Endothelial cell of umbilical vein (primary cell): ENCODE data around the gene MED16. TPM values are rescaled to one million over a fixed set of nuclear protein-coding genes. Genes with fewer than 3 reads are reported as not detected.

Source experiments
- BruUV-seq: library from RNA; stranded (reverse); fragments of 400-500 nt; replicated peaks from 2 replicates; lab custom pipeline; 2021; lab: Mats Ljungman, UMichigan
- CTCF ChIA-PET: fragments of 300-600, 350-600 bp; sonication (Branson Sonifier 250); formaldehyde crosslinking; loops from one replicate; lab custom pipeline; 2021; ENCODE audit warnings: antibody characterized with exemption, inconsistent platforms; lab: Charles Lee
- POLR2A ChIA-PET: fragments of 300-600, 350-600 bp; sonication (Branson Sonifier 250); formaldehyde crosslinking; loops from one replicate; lab custom pipeline; 2021; ENCODE audit warnings: antibody characterized with exemption, inconsistent platforms; lab: Charles Lee
- DNase-seq: peaks from one replicate; pipeline ENCODE4 v3.0.0-alpha.2; 2011; ENCODE audit warnings: low read depth, low spot score
- FAIRE-seq: peaks from 2 replicates; lab custom pipeline; 2011; peaks lifted over from hg19 to GRCh38; lab: Jason Lieb, UNC
- H2AFZ ChIP-seq: 2 replicates; pipeline ENCODE4 v1.6.0; 2012; ENCODE audit warnings: low read depth, low read length, control low read depth, inconsistent platforms
- H3K27ac ChIP-seq: 2 replicates; pipeline ENCODE4 v1.5.1; 2011; ENCODE audit warnings: low read depth, mild to moderate bottlenecking, control low read depth, low read length, moderate library complexity; ENCODE audit not compliant: insufficient read depth
- H3K27me3 ChIP-seq, 2 experiments: 2 replicates each; pipeline versions ENCODE4 v1.6.0 to v1.6.1; 2011; ENCODE audit warnings: low read length in 2 of 2, mixed read lengths in 1 of 2; ENCODE audit not compliant: control insufficient read depth in 2 of 2, insufficient read depth in 2 of 2
- H3K36me3 ChIP-seq, 2 experiments: 2 replicates in 1 of 2; 3 replicates in 1 of 2; pipeline ENCODE4 v1.5.1; 2011; ENCODE audit warnings: low read length in 2 of 2, mild to moderate bottlenecking in 1 of 2, moderate library complexity in 1 of 2; ENCODE audit not compliant: control insufficient read depth in 2 of 2, insufficient read depth in 2 of 2; ENCODE audit errors: extremely low read depth in 1 of 2
- H3K4me1 ChIP-seq: 3 replicates; pipeline ENCODE4 v1.5.1; 2011; ENCODE audit warnings: mild to moderate bottlenecking, low read length; ENCODE audit not compliant: control insufficient read depth, insufficient read depth; ENCODE audit errors: extremely low read depth
- H3K4me2 ChIP-seq: 2 replicates; pipeline ENCODE4 v1.6.1; 2011; ENCODE audit warnings: low read length, control low read depth, mixed read lengths; ENCODE audit not compliant: insufficient read depth
- H3K4me3 ChIP-seq, 3 experiments: fragments of 200-600 bp in 1 of 3; sonication (generic), shearing (Covaris generic) in 1 of 3; replicated peaks in 1 of 3; 2 replicates each; pipeline ENCODE4 v1.5.1; 2011 to 2016; ENCODE audit warnings: control low read depth in 3 of 3, low read length in 3 of 3, mild to moderate bottlenecking in 2 of 3, inconsistent platforms in 1 of 3, low read depth in 1 of 3, moderate library complexity in 1 of 3; ENCODE audit not compliant: insufficient read depth in 1 of 3
- H3K79me2 ChIP-seq: 2 replicates; pipeline ENCODE4 v1.6.0; 2012; ENCODE audit warnings: low read length, inconsistent platforms; ENCODE audit not compliant: control insufficient read depth, insufficient read depth
- H3K9ac ChIP-seq: replicated peaks from 2 replicates; pipeline ENCODE3; 2011; ENCODE audit warnings: low read length, control low read depth; ENCODE audit not compliant: insufficient read depth; ENCODE audit errors: extremely low read depth
- H3K9me1 ChIP-seq: replicated peaks from 3 replicates; pipeline ENCODE4 v1.6.0; 2011; ENCODE audit warnings: mild to moderate bottlenecking, low read length; ENCODE audit not compliant: control insufficient read depth, insufficient read depth; ENCODE audit errors: extremely low read depth
- H3K9me3 ChIP-seq: replicated peaks from 2 replicates; pipeline ENCODE4 v1.5.1; 2012; ENCODE audit warnings: low read length, inconsistent platforms; ENCODE audit not compliant: control insufficient read depth, insufficient read depth
- H4K20me1 ChIP-seq: replicated peaks from 2 replicates; pipeline ENCODE3; 2011; ENCODE audit warnings: mild to moderate bottlenecking, low read length; ENCODE audit not compliant: control insufficient read depth, insufficient read depth; ENCODE audit errors: extremely low read depth
- EZH2 ChIP-seq: IDR thresholded peaks from 2 replicates; pipeline ENCODE4 v1.6.1; 2012; ENCODE audit warnings: borderline replicate concordance, low read depth, mild to moderate bottlenecking, moderate library complexity, low read length, inconsistent platforms; ENCODE audit not compliant: severe bottlenecking
- FOS ChIP-seq: IDR thresholded peaks from 2 replicates; pipeline ENCODE4 v1.6.1; 2011; ENCODE audit warnings: mild to moderate bottlenecking, low read length, moderate library complexity, borderline replicate concordance; ENCODE audit not compliant: insufficient read depth
- GATA2 ChIP-seq: IDR thresholded peaks from 2 replicates; pipeline ENCODE4 v1.7.0; 2011; ENCODE audit warnings: low read depth, mild to moderate bottlenecking, moderate library complexity, mixed read lengths, low read length; ENCODE audit not compliant: insufficient read length, insufficient read depth
- JUN ChIP-seq: IDR thresholded peaks from 2 replicates; pipeline ENCODE4 v1.6.1; 2011; ENCODE audit warnings: borderline replicate concordance, low read depth; ENCODE audit not compliant: insufficient read length, insufficient read depth
- MYC ChIP-seq: IDR thresholded peaks from one replicate; pipeline ENCODE4 v1.6.1; 2011; ENCODE audit warnings: mild to moderate bottlenecking, low read depth, low read length
- POLR2A ChIP-seq: IDR thresholded peaks from 2 replicates; pipeline ENCODE4 v1.6.1; 2012; ENCODE audit warnings: low read depth, mild to moderate bottlenecking, control low read depth, low read length
- POLR2AphosphoS5 ChIP-seq: IDR thresholded peaks from 2 replicates; pipeline ENCODE4 v1.6.1; 2012; ENCODE audit warnings: low read depth, mild to moderate bottlenecking, control low read depth, low read length, moderate library complexity; ENCODE audit not compliant: insufficient read depth
- dilution Hi-C: fragments of 300-500 bp; cut with MboI; formaldehyde crosslinking; loops from one replicate; pipeline ENCODE4 v1.15.0; 2019; ENCODE audit warnings: low sequenced_read_pairs; ENCODE audit not compliant: extremely low pct_ligation_motif_present
- intact Hi-C: fragments of 100-400 bp; cut with micrococcal nuclease; formaldehyde crosslinking; loops from one replicate; pipeline ENCODE4 v1.10.0; 2022
- polyA plus RNA-seq, 4 experiments: library from polyadenylated mRNA; depleted of rRNA in 3 of 4; stranded (reverse) in 3 of 4; unstranded in 1 of 4; fragments of >200 nt; gene quantifications; 2 replicates each; pipeline versions ENCODE4 v1.2.1 to v1.2.3, GENCODE V29; 2011 to 2012; ENCODE audit warnings: missing spikeins in 1 of 4
- total RNA-seq: library from RNA; stranded (reverse); gene quantifications from 2 replicates; pipeline ENCODE4 v1.2.3, GENCODE V29; 2021
- TF ChIP-seq, protein P1 (sequence below), 2 donors: IDR thresholded peaks; 1 replicate in 1 of 2; 2 replicates in 1 of 2; pipeline ENCODE4 v1.5.1; 2011; ENCODE audit warnings: low read length in 2 of 2, mild to moderate bottlenecking in 2 of 2, moderate library complexity in 2 of 2, control low read depth in 1 of 2, inconsistent platforms in 1 of 2, low read depth in 1 of 2; ENCODE audit not compliant: insufficient read depth in 1 of 2; ENCODE audit errors: extremely low read depth in 1 of 2
- TF ChIP-seq, protein P2 (sequence below): IDR thresholded peaks from 2 replicates; pipeline ENCODE4 v1.6.1; 2011; ENCODE audit not compliant: insufficient read depth, insufficient read length

MED16 gene
- total and polyA plus RNA-seq, 2 donors (not counting 3 experiments of a cell fraction or from before 2014, with no cell fraction given) = 63.1 to 66.5 TPM

DNA sequence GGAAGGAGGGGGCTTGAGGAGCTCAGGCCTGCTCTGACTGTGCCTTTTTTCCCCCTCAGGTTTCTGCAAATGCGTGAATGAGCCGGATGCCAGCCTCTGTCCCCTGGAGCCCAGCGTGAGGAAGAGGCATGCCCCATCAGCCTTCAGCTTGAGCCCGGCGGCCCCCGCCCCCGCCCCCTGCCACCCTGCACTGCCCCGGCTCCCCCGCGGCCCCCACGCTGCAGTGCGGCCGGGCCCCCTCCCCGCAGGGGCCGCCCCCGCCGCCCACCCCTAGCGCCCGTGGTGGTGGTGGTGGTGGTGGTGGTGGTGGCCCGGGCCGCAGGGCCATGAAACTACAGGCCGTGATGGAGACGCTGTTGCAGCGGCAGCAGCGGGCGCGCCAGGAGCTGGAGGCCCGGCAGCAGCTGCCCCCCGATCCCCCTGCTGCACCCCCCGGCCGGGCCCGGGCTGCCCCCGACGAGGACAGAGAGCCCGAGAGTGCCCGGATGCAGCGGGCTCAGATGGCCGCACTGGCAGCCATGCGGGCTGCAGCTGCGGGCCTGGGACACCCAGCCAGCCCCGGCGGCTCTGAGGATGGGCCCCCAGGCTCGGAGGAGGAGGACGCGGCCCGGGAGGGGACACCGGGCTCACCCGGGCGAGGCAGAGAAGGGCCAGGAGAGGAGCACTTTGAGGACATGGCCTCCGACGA, 36.4 kb upstream of the MED16 start:
- Histone ChIP-seq H3K27me3 (no peaks in the 10 kb centered on the region), H4K20me1 (no peaks in the 10 kb centered on the region), H3K79me2 (no peaks in the 10 kb centered on the region), H3K9me1 (no peaks in the 10 kb centered on the region), H3K4me3 (no peak overlapping the region), H3K36me3 (no peaks in the 10 kb centered on the region), H3K4me1 (peaks cover 12% of the 10 kb centered on the region), H3K27ac (no peak overlapping the region), H2AFZ (no peak overlapping the region), H3K9me3 (no peaks in the 10 kb centered on the region), H3K9ac (no peak overlapping the region), H3K4me2 (no peak overlapping the region)
- dilution Hi-C loops (no loop called here), intact Hi-C loops (no loop called here)
- DNase-seq = no peak
- ChIA-PET POLR2A (no interaction called here), CTCF (interaction anchor here (1.5 kb wide), 1 partner anchor 55 kb away, joined by 3 read pairs; the partner anchor contains the start of gene WDR18)
- FAIRE-seq = no peak
- BruUV-seq = no TSS peak
- no peak for TF ChIP-seq JUN

DNA sequence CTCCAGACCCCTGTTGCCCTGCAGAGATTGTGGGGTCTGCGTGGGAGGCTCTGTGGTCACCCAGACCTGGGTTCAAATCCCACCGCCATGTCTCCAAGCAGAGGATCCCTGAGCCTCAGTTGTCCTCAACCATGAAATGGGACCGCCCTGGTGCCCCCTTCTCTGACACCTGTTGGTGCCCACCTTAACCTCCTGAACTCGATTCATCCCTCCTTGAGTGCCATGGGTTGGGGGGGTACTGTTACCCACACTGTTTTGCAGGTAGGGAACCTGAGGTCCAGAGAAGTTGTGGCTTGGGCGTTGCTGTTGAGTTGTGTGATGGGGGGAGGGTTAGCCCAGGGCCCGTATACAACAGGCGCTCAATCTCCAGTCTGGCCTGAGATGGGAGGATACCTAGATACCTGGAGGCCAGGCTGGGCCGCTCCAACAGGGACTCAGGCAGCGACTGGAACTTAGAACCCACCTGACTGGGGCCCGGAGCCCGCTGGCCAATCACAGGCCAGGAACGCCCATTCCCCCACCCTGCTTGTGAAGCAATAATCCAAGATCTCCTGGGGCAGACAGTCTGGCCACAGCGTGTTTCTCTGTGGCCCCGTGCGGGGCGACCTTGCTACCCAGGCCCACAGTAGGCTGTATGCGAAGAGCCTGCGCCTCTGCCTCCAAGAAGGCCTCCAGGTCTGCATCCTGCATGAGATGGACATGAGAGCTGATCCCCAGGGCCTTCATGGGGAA, 35.6 kb upstream of the MED16 start:
- no peak overlapping the region for H3K9ac ChIP-seq
- DNase-seq (no peak), FAIRE-seq (no peak)
- no peak overlapping the region for H2AFZ ChIP-seq
- H3K9me1 ChIP-seq = no peaks in the 10 kb centered on the region
- H3K4me1 ChIP-seq = peaks cover 10% of the 10 kb centered on the region
- H3K27me3 ChIP-seq = no peaks in the 10 kb centered on the region
- no peaks in the 10 kb centered on the region for H4K20me1 ChIP-seq
- H3K4me3 ChIP-seq = no peak overlapping the region
- CTCF ChIA-PET = no interaction called here
- BruUV-seq = no TSS peak
- H3K4me2 ChIP-seq = no peak overlapping the region
- no peaks in the 10 kb centered on the region for H3K36me3 ChIP-seq
- POLR2A ChIA-PET = no interaction called here
- TF ChIP-seq, protein P1, sequence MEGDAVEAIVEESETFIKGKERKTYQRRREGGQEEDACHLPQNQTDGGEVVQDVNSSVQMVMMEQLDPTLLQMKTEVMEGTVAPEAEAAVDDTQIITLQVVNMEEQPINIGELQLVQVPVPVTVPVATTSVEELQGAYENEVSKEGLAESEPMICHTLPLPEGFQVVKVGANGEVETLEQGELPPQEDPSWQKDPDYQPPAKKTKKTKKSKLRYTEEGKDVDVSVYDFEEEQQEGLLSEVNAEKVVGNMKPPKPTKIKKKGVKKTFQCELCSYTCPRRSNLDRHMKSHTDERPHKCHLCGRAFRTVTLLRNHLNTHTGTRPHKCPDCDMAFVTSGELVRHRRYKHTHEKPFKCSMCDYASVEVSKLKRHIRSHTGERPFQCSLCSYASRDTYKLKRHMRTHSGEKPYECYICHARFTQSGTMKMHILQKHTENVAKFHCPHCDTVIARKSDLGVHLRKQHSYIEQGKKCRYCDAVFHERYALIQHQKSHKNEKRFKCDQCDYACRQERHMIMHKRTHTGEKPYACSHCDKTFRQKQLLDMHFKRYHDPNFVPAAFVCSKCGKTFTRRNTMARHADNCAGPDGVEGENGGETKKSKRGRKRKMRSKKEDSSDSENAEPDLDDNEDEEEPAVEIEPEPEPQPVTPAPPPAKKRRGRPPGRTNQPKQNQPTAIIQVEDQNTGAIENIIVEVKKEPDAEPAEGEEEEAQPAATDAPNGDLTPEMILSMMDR (IDR thresholded peaks at IDR 0.05; ENCODE audit: extremely low read depth in 1 of 2, insufficient read depth in 1 of 2, low read depth in 1 of 2, low read length in 2 of 2) = no peak
- TF ChIP-seq POLR2A (no peak), POLR2AphosphoS5 (no peak), EZH2 (no peak), FOS (no peak), GATA2 (no peak), MYC (no peak), JUN (no peak)
- TF ChIP-seq, protein P2, sequence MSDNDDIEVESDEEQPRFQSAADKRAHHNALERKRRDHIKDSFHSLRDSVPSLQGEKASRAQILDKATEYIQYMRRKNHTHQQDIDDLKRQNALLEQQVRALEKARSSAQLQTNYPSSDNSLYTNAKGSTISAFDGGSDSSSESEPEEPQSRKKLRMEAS = no peak
- dilution Hi-C loops (no loop called here), intact Hi-C loops (no loop called here)
- no peaks in the 10 kb centered on the region for H3K79me2 ChIP-seq
- no peak overlapping the region for H3K27ac ChIP-seq
- no peaks in the 10 kb centered on the region for H3K9me3 ChIP-seq
